ENCODE results near the gene FOXK2.
"Not testable (repeated sequence)": the region's sequence is repeated elsewhere in the genome, so short reads cannot be mapped to it uniquely, and the experiment has no call there.

FOXK2 gene

DNA sequence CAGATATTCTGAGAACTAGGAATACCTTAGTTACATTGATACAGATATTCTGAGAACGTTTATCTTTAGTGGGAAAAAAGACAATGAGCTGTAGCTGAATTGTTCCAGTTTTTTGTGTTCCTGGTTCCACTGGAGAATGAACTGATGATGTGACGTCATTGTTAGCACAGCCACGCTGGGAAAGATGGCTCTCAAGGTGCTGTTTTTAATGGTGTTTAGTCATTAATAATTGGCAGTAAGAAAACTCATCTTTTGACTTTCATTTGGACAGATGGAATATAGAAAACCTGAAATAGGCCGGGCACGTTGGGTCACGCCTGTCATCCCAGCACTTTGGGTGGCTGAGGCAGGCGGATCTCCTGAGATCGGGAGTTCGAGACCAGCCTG, 10.4 kb downstream of the FOXK2 start:
- DNase-seq (ENCODE audit: extremely low read depth, insufficient read length): no peak
- no peaks in the 10 kb centered on the region for H3K27me3 ChIP-seq (replicated peaks; ENCODE audit: control insufficient read depth, insufficient read depth, low read length)
- no peak overlapping the region for H3K4me3 ChIP-seq (replicated peaks; ENCODE audit: low read depth, low read length)
- no peaks in the 10 kb centered on the region; the same call in 1 of the 2 replicates for H3K36me3 ChIP-seq (ENCODE audit: control insufficient read depth, insufficient read depth, low read length)
- TF ChIP-seq, protein P1, sequence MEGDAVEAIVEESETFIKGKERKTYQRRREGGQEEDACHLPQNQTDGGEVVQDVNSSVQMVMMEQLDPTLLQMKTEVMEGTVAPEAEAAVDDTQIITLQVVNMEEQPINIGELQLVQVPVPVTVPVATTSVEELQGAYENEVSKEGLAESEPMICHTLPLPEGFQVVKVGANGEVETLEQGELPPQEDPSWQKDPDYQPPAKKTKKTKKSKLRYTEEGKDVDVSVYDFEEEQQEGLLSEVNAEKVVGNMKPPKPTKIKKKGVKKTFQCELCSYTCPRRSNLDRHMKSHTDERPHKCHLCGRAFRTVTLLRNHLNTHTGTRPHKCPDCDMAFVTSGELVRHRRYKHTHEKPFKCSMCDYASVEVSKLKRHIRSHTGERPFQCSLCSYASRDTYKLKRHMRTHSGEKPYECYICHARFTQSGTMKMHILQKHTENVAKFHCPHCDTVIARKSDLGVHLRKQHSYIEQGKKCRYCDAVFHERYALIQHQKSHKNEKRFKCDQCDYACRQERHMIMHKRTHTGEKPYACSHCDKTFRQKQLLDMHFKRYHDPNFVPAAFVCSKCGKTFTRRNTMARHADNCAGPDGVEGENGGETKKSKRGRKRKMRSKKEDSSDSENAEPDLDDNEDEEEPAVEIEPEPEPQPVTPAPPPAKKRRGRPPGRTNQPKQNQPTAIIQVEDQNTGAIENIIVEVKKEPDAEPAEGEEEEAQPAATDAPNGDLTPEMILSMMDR (IDR thresholded peaks at IDR 0.05; ENCODE audit: insufficient read depth, low read length, poor library complexity, severe bottlenecking): no peak

DNA sequence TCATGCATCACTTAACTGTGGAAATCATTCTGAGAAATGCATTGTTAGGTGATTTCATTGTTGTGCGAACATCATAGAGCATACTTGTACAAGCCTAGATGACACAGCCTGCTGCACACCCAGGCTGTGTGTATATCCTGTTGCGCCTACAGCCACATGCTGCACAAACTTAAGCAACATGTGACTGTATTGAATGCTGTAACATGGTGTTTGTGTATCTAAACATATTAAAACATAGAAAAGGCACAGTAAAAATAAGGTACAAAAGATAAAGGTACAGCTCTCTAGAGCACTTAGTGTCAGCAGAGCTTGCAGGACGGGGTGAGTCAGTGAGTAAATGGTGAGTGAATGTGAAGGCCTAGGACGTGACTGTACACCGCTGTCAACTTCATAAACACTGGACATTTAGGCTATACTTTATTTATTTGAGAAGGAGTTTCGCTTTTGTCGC, 11.9 kb downstream of the FOXK2 start:
- H3K4me3 ChIP-seq (replicated peaks; ENCODE audit: low read depth, low read length): no peak overlapping the region
- DNase-seq (ENCODE audit: extremely low read depth, insufficient read length): no peak
- H3K27me3 ChIP-seq (replicated peaks; ENCODE audit: control insufficient read depth, insufficient read depth, low read length): no peaks in the 10 kb centered on the region
- H3K36me3 ChIP-seq (ENCODE audit: control insufficient read depth, insufficient read depth, low read length): no peaks in the 10 kb centered on the region; the same call in 1 of the 2 replicates
- TF ChIP-seq, protein P1 (IDR thresholded peaks at IDR 0.05; ENCODE audit: insufficient read depth, low read length, poor library complexity, severe bottlenecking): no peak

DNA sequence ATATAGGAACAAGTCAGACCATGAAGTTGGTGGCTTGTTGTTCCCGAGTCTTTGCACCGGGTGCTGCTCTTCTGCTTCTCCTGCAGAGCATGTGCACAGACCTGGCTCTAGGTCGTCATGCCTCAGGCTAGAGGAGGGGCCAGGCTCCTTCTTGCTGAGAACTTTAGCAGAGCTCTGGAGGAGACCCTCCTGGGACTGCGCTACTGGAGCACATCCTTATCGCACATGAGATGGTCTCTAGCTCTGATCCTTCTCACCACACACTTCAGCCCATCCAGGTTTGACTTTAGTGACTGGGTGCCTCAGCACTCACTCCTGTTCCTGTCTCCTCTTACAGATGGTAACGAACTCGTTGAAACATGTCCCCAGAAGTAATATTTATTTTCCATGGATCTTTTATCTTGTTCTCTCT, 14.9 kb downstream of the FOXK2 start:
- no peak overlapping the region for H3K4me3 ChIP-seq (replicated peaks; ENCODE audit: low read depth, low read length)
- DNase-seq (ENCODE audit: extremely low read depth, insufficient read length): no peak
- TF ChIP-seq, protein P1 (IDR thresholded peaks at IDR 0.05; ENCODE audit: insufficient read depth, low read length, poor library complexity, severe bottlenecking): no peak

DNA sequence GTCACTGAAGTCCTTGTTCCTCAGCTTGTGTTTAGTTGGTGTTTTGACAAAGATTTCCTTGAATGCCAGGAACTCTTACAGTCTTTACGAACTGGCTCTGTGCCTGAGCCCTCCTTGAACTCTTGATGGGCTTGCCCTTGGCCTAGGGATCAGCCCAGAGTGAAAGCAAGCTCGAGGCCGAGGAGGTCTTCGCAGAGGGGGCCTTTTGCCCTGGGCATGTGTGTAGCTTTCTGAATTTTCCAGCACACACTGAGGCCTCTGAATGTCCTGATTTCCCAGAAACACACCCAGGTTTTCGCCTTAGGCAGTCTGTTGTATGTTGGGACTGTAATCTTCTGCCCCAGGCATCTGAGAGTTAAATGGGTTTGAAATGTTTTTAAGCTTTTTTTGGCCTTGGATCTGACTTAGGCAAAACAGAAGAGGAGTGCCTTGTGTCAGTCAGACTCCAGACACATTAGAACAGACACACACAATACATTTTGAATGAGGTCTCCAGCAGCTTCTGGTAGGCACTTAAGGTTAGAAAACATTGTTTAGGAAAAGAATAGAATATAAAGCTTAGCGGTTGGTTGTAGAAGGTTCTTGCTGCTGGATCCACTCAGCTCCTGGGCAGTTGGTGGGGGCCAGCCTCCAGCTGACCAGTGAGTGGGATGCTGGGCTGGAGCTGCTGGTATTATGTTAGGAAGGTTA, 17.1 kb downstream of the FOXK2 start:
- no peaks in the 10 kb centered on the region for H3K27me3 ChIP-seq (replicated peaks; ENCODE audit: control insufficient read depth, insufficient read depth, low read length)
- no peaks in the 10 kb centered on the region; the same call in 1 of the 2 replicates for H3K36me3 ChIP-seq (ENCODE audit: control insufficient read depth, insufficient read depth, low read length)
- TF ChIP-seq, protein P1 (IDR thresholded peaks at IDR 0.05; ENCODE audit: insufficient read depth, low read length, poor library complexity, severe bottlenecking): no peak
- no peak overlapping the region for H3K4me3 ChIP-seq (replicated peaks; ENCODE audit: low read depth, low read length)
- no peak for DNase-seq (ENCODE audit: extremely low read depth, insufficient read length)

More for the DNA sequence above, 14.9 kb downstream of the FOXK2 start:
- no peaks in the 10 kb centered on the region for H3K27me3 ChIP-seq (replicated peaks; ENCODE audit: control insufficient read depth, insufficient read depth, low read length)
- no peaks in the 10 kb centered on the region for H3K36me3 ChIP-seq (ENCODE audit: control insufficient read depth, insufficient read depth, low read length)

DNA sequence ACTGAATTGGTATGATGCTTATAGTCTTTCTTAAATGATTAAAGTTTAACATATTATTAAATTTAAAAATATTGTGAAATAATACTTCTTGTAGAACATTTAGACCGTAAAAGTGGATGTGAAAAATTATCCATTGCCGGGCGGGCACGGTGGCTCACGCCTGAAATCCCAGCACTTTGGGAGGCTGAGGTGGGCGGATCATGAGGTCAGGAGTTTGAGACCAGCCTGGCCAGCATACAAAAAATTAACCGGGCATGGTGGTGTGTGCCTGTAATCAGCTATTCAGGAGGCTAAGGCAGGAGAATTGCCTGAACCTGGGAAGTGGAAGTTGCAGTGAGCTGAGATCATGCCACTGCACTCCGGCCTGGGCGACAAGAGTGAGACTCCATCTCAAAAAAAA, 17.7 kb downstream of the FOXK2 start:
- H3K27me3 ChIP-seq (replicated peaks; ENCODE audit: control insufficient read depth, insufficient read depth, low read length); DNase-seq (ENCODE audit: extremely low read depth, insufficient read length); H3K36me3 ChIP-seq (ENCODE audit: control insufficient read depth, insufficient read depth, low read length); H3K4me3 ChIP-seq (replicated peaks; ENCODE audit: low read depth, low read length): not testable (repeated sequence)

DNA sequence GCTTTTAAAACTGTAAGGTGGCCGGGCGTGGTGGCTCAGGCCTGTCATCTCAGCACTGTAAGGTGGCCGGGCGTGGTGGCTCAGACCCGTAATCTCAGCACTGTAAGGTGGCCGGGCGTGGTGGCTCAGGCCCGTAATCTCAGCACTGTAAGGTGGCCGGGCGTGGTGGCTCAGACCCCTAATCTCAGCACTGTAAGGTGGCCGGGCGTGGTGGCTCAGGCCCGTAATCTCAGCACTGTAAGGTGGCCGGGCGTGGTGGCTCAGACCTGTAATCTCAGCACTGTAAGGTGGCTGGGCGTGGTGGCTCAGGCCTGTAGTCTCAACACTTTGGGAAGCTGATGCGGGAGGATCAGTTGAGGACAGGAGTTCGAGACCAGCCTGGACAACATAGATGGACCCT, 19.5 kb downstream of the FOXK2 start:
- H3K36me3 ChIP-seq (ENCODE audit: control insufficient read depth, insufficient read depth, low read length); H3K27me3 ChIP-seq (replicated peaks; ENCODE audit: control insufficient read depth, insufficient read depth, low read length); H3K4me3 ChIP-seq (replicated peaks; ENCODE audit: low read depth, low read length); DNase-seq (ENCODE audit: extremely low read depth, insufficient read length): not testable (repeated sequence)

DNA sequence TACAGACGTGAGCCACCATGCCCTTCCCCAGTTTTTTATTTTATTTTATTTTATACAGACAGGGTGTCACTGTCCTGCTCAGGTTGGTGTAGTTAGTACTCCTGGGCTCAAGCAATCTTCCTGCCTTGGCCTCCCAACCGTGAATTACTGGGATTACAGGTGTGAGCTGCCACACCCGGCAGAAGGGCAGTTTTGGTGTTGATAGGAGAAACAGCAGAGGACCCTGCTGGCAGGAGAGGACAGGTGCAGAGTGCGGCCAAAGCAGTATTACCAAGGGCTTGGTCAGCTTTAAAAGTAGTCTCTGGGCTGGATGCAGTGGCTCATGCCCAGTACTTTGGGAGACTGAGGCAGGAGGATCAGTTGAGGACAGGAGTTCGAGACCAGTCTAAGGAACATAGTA, 22.9 kb downstream of the FOXK2 start:
- Histone ChIP-seq H3K4me3 (replicated peaks; ENCODE audit: low read depth, low read length) (no peak overlapping the region), H3K27me3 (replicated peaks; ENCODE audit: control insufficient read depth, insufficient read depth, low read length) (no peaks in the 10 kb centered on the region), H3K36me3 (ENCODE audit: control insufficient read depth, insufficient read depth, low read length) (no peaks in the 10 kb centered on the region; the same call in 1 of the 2 replicates)
- no peak for DNase-seq (ENCODE audit: extremely low read depth, insufficient read length)
- TF ChIP-seq, protein P1 (IDR thresholded peaks at IDR 0.05; ENCODE audit: insufficient read depth, low read length, poor library complexity, severe bottlenecking): no peak

All from GM06990 (cell line).